ENCODE measurements around the gene RNF222. TPM values are rescaled to one million over a fixed set of nuclear protein-coding genes. Genes with fewer than 3 reads are reported as not detected.

Gene RNF222
- total and polyA plus RNA-seq, 2 experiments from 2014 or later = not detected

DNA sequence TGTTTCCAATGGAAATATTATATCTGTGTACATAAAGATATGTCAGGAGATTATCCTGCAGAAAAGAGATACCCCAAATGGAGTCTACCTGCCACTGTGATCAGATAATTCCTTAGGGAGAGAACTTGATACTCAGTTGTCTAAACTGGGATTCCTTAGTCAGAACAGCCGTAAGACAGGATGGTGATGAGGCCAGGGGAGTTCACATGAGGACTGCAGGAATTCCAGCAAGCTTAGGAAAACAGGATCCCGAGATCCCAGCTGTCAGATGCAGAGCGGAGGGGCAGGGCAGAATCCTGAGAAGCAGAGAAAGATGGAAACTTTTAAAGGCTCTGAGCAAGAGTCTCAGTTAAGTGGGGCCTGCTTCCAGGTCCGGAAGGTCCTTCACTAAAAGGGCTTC lies 25.8 kb downstream of the RNF222 start:
- no peak for DNase-seq
- Histone ChIP-seq H3K9me2 (ENCODE audit: insufficient read depth) (no peaks in the 10 kb centered on the region), H3K9ac (no peak overlapping the region), H3F3A (ENCODE audit: insufficient read depth) (peaks cover 4% of the 10 kb centered on the region), H3K36me3 (ENCODE audit: low read depth) (peaks cover 12% of the 10 kb centered on the region; the same call in 1 of the 2 replicates), H3K27ac (no peak overlapping the region), H3K4me2 (ENCODE audit: unreplicated experiment) (no peak overlapping the region), H4K20me1 (ENCODE audit: insufficient read depth) (no peaks in the 10 kb centered on the region), H3K79me2 (ENCODE audit: insufficient read depth) (peaks cover 5% of the 10 kb centered on the region; the same call in 1 of the 2 replicates), H3K9me3 (ENCODE audit: low read depth) (no peaks in the 10 kb centered on the region), H3K27me3 (replicated peaks; ENCODE audit: insufficient read depth) (no peaks in the 10 kb centered on the region), H3K4me3 (no peak overlapping the region), H2AFZ (no peak overlapping the region), H3K4me1 (ENCODE audit: insufficient read depth) (peaks cover 9% of the 10 kb centered on the region)
- in situ Hi-C loops (cut with MboI) = no loop called here
- TF ChIP-seq EZH2phosphoT487 (IDR thresholded peaks at IDR 0.05; ENCODE audit: insufficient read depth, low read depth) (no peak), EZH2 (IDR thresholded peaks at IDR 0.05; ENCODE audit: insufficient read depth, poor library complexity, severe bottlenecking) (no peak)
- WGBS, 2 experiments (ENCODE audit: low coverage in 1 of 2, low lambda C conversion rate in 2 of 2, missing lambda C conversion rate in 2 of 2) = 79 to 86% methylated on average over 4 of the region's 4 CpGs

DNA sequence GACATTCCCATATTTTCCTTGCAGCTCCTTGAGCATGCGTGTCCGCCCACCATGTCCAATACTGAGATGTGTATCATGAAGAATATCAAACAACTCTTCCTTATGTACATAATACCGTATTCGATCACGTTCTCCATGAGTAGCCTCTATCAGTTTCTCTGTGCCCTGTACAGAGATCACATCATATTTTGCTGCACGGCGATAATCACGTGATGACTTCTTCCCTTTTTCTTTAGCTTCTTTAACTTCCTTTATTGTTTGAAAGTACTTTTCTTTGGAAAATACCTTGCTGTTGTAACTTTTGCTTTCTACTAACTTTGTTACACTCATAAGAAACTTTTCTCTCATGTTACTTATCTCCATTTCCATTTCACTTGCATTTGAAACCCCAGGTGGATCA lies 27.7 kb downstream of the RNF222 start:
- H3K27ac ChIP-seq = no peak overlapping the region
- no peak overlapping the region for H2AFZ ChIP-seq
- no peaks in the 10 kb centered on the region for H3K27me3 ChIP-seq (replicated peaks; ENCODE audit: insufficient read depth)
- no peak overlapping the region for H3K9ac ChIP-seq
- H3K4me3 ChIP-seq = no peak overlapping the region
- H4K20me1 ChIP-seq (ENCODE audit: insufficient read depth) = no peaks in the 10 kb centered on the region
- TF ChIP-seq EZH2phosphoT487 (IDR thresholded peaks at IDR 0.05; ENCODE audit: insufficient read depth, low read depth) = no peak
- TF ChIP-seq EZH2 (IDR thresholded peaks at IDR 0.05; ENCODE audit: insufficient read depth, poor library complexity, severe bottlenecking) = no peak
- H3K9me2 ChIP-seq (ENCODE audit: insufficient read depth) = no peaks in the 10 kb centered on the region
- in situ Hi-C loops (cut with MboI) = no loop called here
- peaks cover 18% of the 10 kb centered on the region for H3K4me1 ChIP-seq (ENCODE audit: insufficient read depth)
- H3K79me2 ChIP-seq (ENCODE audit: insufficient read depth) = peaks cover under 1% of the 10 kb centered on the region; the same call in 1 of the 2 replicates
- H3K9me3 ChIP-seq (ENCODE audit: low read depth) = no peaks in the 10 kb centered on the region
- peaks cover 19% of the 10 kb centered on the region; the same call in 1 of the 2 replicates for H3F3A ChIP-seq (ENCODE audit: insufficient read depth)
- H3K4me2 ChIP-seq (ENCODE audit: unreplicated experiment) = no peak overlapping the region
- no peak for DNase-seq
- 97 to 98% methylated on average over 8 of the region's 8 CpGs for WGBS, 2 experiments (ENCODE audit: low coverage in 1 of 2, low lambda C conversion rate in 2 of 2, missing lambda C conversion rate in 2 of 2)
- H3K36me3 ChIP-seq (ENCODE audit: low read depth) = peaks cover 12% of the 10 kb centered on the region; the same call in 1 of the 2 replicates

DNA sequence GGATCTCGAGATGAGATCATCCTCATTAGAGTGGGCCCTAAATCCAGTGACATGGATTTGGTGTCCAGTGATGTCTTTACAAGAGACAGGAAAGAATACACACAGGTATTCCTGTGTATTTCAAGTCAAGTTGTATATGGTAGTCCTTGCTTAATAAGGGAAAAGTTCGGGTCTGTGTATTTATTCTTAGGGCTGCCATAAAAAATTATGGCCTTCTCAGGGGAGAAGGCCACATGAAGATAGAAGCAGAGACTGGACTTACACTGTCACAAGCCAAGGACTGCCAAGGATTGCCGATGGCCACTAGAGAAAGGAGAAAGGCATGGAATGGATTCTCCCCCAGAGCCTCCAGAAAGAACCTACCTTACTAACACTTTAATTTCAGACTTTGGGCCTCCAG lies 29.4 kb downstream of the RNF222 start:
- no peak overlapping the region for H3K4me3 ChIP-seq
- H3K36me3 ChIP-seq (ENCODE audit: low read depth) = peaks cover 12% of the 10 kb centered on the region; the same call in 1 of the 2 replicates
- H3K27me3 ChIP-seq (replicated peaks; ENCODE audit: insufficient read depth) = no peaks in the 10 kb centered on the region

DNA sequence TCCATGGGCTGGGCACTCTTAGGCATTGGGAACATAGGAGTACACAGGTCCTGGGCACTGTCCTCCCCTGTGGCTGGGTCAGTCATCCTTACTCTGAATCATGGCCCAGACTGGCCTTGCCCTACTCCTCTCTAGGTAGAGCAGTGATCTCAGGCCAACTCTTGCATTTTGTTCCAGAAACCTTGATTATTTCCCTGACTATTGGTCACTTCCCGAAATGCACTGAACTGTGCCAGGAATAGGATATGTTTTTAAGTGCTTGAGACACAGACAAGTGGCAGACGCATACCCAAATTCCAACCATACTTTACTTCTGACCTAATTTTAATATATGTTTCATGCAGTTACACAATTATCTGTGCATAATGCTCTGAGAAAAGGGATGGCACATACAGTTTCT lies 31.4 kb downstream of the RNF222 start:
- Histone ChIP-seq H3K79me2 (ENCODE audit: insufficient read depth) (no peaks in the 10 kb centered on the region), H3F3A (ENCODE audit: insufficient read depth) (peaks cover 34% of the 10 kb centered on the region), H3K9me2 (ENCODE audit: insufficient read depth) (no peaks in the 10 kb centered on the region), H3K36me3 (ENCODE audit: low read depth) (peaks cover 12% of the 10 kb centered on the region; the same call in 1 of the 2 replicates), H3K9ac (no peak overlapping the region), H3K9me3 (ENCODE audit: low read depth) (no peaks in the 10 kb centered on the region), H3K4me2 (ENCODE audit: unreplicated experiment) (no peak overlapping the region), H4K20me1 (ENCODE audit: insufficient read depth) (no peaks in the 10 kb centered on the region), H2AFZ (no peak overlapping the region), H3K27ac (peak overlapping the region; percentile 56), H3K4me3 (no peak overlapping the region), H3K27me3 (replicated peaks; ENCODE audit: insufficient read depth) (no peaks in the 10 kb centered on the region), H3K4me1 (ENCODE audit: insufficient read depth) (peaks cover 37% of the 10 kb centered on the region)
- TF ChIP-seq EZH2 (IDR thresholded peaks at IDR 0.05; ENCODE audit: insufficient read depth, poor library complexity, severe bottlenecking) = no peak
- TF ChIP-seq EZH2phosphoT487 (IDR thresholded peaks at IDR 0.05; ENCODE audit: insufficient read depth, low read depth) = no peak
- in situ Hi-C loops (cut with MboI) = no loop called here
- WGBS, 2 experiments (ENCODE audit: low coverage in 1 of 2, low lambda C conversion rate in 2 of 2, missing lambda C conversion rate in 2 of 2) = 17% methylated on average over 2 of the region's 2 CpGs
- peak; percentile 81 for DNase-seq

More for the DNA sequence above, 29.4 kb downstream of the RNF222 start:
- no peaks in the 10 kb centered on the region for H3K79me2 ChIP-seq (ENCODE audit: insufficient read depth)
- no peak overlapping the region for H3K4me2 ChIP-seq (ENCODE audit: unreplicated experiment)
- no peak for DNase-seq
- no peak overlapping the region for H2AFZ ChIP-seq
- no peaks in the 10 kb centered on the region for H3K9me3 ChIP-seq (ENCODE audit: low read depth)
- no peak overlapping the region for H3K27ac ChIP-seq
- no peaks in the 10 kb centered on the region for H4K20me1 ChIP-seq (ENCODE audit: insufficient read depth)
- peaks cover 26% of the 10 kb centered on the region for H3K4me1 ChIP-seq (ENCODE audit: insufficient read depth)
- peaks cover 22% of the 10 kb centered on the region for H3F3A ChIP-seq (ENCODE audit: insufficient read depth)
- H3K9me2 ChIP-seq (ENCODE audit: insufficient read depth) = no peaks in the 10 kb centered on the region
- in situ Hi-C loops (cut with MboI) = no loop called here
- no peak overlapping the region for H3K9ac ChIP-seq
- 94% methylated on average over 3 of the region's 3 CpGs for WGBS, 2 experiments (ENCODE audit: low coverage in 1 of 2, low lambda C conversion rate in 2 of 2, missing lambda C conversion rate in 2 of 2)
- TF ChIP-seq EZH2phosphoT487 (IDR thresholded peaks at IDR 0.05; ENCODE audit: insufficient read depth, low read depth) (no peak), EZH2 (IDR thresholded peaks at IDR 0.05; ENCODE audit: insufficient read depth, poor library complexity, severe bottlenecking) (no peak)
